ENCODE data around the gene PGAP6.

DNA sequence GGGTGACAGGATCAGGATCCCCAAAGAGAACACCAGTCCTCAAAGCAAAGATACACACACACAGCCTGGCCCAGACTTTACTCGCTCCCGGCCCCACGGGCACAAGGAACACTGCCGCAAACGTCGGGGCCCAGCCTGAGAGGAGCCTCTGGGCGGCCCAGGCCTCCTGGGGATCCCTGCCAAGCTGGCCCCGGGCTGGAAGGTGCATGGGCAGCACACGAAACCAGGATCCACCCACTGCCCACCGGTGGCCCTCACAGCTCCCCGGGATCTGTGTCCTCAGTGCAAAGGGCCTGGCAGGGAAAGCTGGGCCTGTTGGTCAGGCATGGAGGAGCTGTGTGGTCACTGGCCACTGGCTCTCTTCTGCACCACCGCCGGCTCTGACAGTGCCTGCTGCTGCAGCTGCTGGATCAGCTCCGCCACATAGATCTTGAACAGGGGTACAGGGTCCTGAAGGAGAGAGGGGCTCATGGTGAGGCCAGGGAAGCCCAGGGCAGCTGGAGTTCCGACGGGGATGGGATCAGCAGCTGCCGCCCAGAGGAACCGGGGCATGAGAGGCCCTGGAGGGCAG, 14.4 kb downstream of the PGAP6 start:
- TF ChIP-seq, protein P1, sequence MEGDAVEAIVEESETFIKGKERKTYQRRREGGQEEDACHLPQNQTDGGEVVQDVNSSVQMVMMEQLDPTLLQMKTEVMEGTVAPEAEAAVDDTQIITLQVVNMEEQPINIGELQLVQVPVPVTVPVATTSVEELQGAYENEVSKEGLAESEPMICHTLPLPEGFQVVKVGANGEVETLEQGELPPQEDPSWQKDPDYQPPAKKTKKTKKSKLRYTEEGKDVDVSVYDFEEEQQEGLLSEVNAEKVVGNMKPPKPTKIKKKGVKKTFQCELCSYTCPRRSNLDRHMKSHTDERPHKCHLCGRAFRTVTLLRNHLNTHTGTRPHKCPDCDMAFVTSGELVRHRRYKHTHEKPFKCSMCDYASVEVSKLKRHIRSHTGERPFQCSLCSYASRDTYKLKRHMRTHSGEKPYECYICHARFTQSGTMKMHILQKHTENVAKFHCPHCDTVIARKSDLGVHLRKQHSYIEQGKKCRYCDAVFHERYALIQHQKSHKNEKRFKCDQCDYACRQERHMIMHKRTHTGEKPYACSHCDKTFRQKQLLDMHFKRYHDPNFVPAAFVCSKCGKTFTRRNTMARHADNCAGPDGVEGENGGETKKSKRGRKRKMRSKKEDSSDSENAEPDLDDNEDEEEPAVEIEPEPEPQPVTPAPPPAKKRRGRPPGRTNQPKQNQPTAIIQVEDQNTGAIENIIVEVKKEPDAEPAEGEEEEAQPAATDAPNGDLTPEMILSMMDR (IDR thresholded peaks at IDR 0.05) = no peak
- TF ChIP-seq POLR2A (IDR thresholded peaks at IDR 0.05) = no peak
